ENCODE results near the gene METAP1. TPM values are rescaled to one million over a fixed set of nuclear protein-coding genes. Genes with fewer than 3 reads are reported as not detected.

Gene METAP1
- polyA plus RNA-seq, 3 donors = 15.9 to 21.7 (median 20.6) TPM

GRCh38 chr4:99033956-99034355 lies 38.4 kb downstream of the METAP1 start:
- H2AFZ ChIP-seq (ENCODE audit: insufficient read depth, low read depth, low read length, poor library complexity, severe bottlenecking) = no peak overlapping the region
- no peak overlapping the region for H3K27ac ChIP-seq (ENCODE audit: low read depth in 1 of 2, low read length in 2 of 2)
- Mint-ChIP-seq H3K27me3 (ENCODE audit: low read depth in 3 of 3) (no peaks in the 10 kb centered on the region), H3K27ac (no peak overlapping the region), H3K4me3 (no peak overlapping the region), H3K4me1 (peaks cover 3% of the 10 kb centered on the region), H3K36me3 (peaks cover 40 to 53% of the 10 kb centered on the region in 2 donors), H3K9me3 (peaks cover 0 to 16% (median 9%) of the 10 kb centered on the region in 7 donors)
- peaks cover 6% of the 10 kb centered on the region for H3K79me2 ChIP-seq (ENCODE audit: insufficient read depth, low read length)
- no peaks in the 10 kb centered on the region for H4K20me1 ChIP-seq (ENCODE audit: insufficient read depth, low read length)
- no peak overlapping the region for H3K4me2 ChIP-seq (replicated peaks; ENCODE audit: extremely low read depth, low read length, poor library complexity, severe bottlenecking)
- TF ChIP-seq, protein P1, sequence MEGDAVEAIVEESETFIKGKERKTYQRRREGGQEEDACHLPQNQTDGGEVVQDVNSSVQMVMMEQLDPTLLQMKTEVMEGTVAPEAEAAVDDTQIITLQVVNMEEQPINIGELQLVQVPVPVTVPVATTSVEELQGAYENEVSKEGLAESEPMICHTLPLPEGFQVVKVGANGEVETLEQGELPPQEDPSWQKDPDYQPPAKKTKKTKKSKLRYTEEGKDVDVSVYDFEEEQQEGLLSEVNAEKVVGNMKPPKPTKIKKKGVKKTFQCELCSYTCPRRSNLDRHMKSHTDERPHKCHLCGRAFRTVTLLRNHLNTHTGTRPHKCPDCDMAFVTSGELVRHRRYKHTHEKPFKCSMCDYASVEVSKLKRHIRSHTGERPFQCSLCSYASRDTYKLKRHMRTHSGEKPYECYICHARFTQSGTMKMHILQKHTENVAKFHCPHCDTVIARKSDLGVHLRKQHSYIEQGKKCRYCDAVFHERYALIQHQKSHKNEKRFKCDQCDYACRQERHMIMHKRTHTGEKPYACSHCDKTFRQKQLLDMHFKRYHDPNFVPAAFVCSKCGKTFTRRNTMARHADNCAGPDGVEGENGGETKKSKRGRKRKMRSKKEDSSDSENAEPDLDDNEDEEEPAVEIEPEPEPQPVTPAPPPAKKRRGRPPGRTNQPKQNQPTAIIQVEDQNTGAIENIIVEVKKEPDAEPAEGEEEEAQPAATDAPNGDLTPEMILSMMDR (IDR thresholded peaks at IDR 0.05) = no peak
- no peak overlapping the region for H3K9ac ChIP-seq (ENCODE audit: insufficient read depth, low read length, poor library complexity, severe bottlenecking)
- peaks cover 12 to 61% of the 10 kb centered on the region in 2 donors for H3K36me3 ChIP-seq (replicated peaks in 1 of 2; ENCODE audit: control insufficient read depth in 1 of 2, insufficient read depth in 2 of 2, low read length in 2 of 2)
- DNase-seq = no peak
- no CpG with 5 or more reads among the region's 4 CpGs for WGBS (ENCODE audit: insufficient coverage)
- intact Hi-C loops (cut with micrococcal nuclease) = no loop called here
- H3K4me3 ChIP-seq (replicated peaks in 1 of 3; ENCODE audit: low read depth in 2 of 3, low read length in 3 of 3) = no peak overlapping the region
- no peaks in the 10 kb centered on the region for H3K4me1 ChIP-seq (ENCODE audit: control insufficient read depth in 1 of 2, insufficient read depth in 2 of 2, low read length in 2 of 2)
- H3K27me3 ChIP-seq (ENCODE audit: control insufficient read depth in 2 of 2, insufficient read depth in 2 of 2, low read length in 2 of 2) = no peaks in the 10 kb centered on the region
- H3K9me3 ChIP-seq (replicated peaks in 1 of 2; ENCODE audit: control insufficient read depth in 1 of 2, insufficient read depth in 1 of 2, low read length in 2 of 2) = peaks cover 0 to 13% of the 10 kb centered on the region in 2 donors

GRCh38 chr4:99038213-99038612 lies 42.7 kb downstream of the METAP1 start:
- Mint-ChIP-seq H3K27ac (no peak overlapping the region), H3K4me3 (no peak overlapping the region), H3K36me3 (peaks cover 36 to 57% of the 10 kb centered on the region in 2 donors), H3K27me3 (ENCODE audit: low read depth in 3 of 3) (no peaks in the 10 kb centered on the region), H3K4me1 (peaks cover 1% of the 10 kb centered on the region), H3K9me3 (peaks cover 0 to 16% (median 9%) of the 10 kb centered on the region in 7 donors)
- no peak overlapping the region for H2AFZ ChIP-seq (ENCODE audit: insufficient read depth, low read depth, low read length, poor library complexity, severe bottlenecking)
- TF ChIP-seq, protein P1 (IDR thresholded peaks at IDR 0.05) = no peak
- no peaks in the 10 kb centered on the region for H3K79me2 ChIP-seq (ENCODE audit: insufficient read depth, low read length)
- no peaks in the 10 kb centered on the region for H3K4me1 ChIP-seq (ENCODE audit: control insufficient read depth in 1 of 2, insufficient read depth in 2 of 2, low read length in 2 of 2)
- DNase-seq = no peak
- H3K4me3 ChIP-seq (replicated peaks in 1 of 3; ENCODE audit: low read depth in 2 of 3, low read length in 3 of 3) = no peak overlapping the region
- H3K27ac ChIP-seq (ENCODE audit: low read depth in 1 of 2, low read length in 2 of 2) = no peak overlapping the region
- H4K20me1 ChIP-seq (ENCODE audit: insufficient read depth, low read length) = no peaks in the 10 kb centered on the region
- peaks cover 0 to 13% of the 10 kb centered on the region in 2 donors for H3K9me3 ChIP-seq (replicated peaks in 1 of 2; ENCODE audit: control insufficient read depth in 1 of 2, insufficient read depth in 1 of 2, low read length in 2 of 2)
- H3K4me2 ChIP-seq (replicated peaks; ENCODE audit: extremely low read depth, low read length, poor library complexity, severe bottlenecking) = no peak overlapping the region
- no CpG with 5 or more reads among the region's 1 CpG for WGBS (ENCODE audit: insufficient coverage)
- no peaks in the 10 kb centered on the region for H3K27me3 ChIP-seq (ENCODE audit: control insufficient read depth in 2 of 2, insufficient read depth in 2 of 2, low read length in 2 of 2)
- H3K36me3 ChIP-seq (replicated peaks in 1 of 2; ENCODE audit: control insufficient read depth in 1 of 2, insufficient read depth in 2 of 2, low read length in 2 of 2) = peaks cover 9 to 60% of the 10 kb centered on the region in 2 donors
- intact Hi-C loops (cut with micrococcal nuclease) = no loop called here
- no peak overlapping the region for H3K9ac ChIP-seq (ENCODE audit: insufficient read depth, low read length, poor library complexity, severe bottlenecking)

All from CD14-positive monocyte (primary cell).